22Rv1 (cell line): ENCODE results near the gene CD3D.
"Not testable (repeated sequence)": the region's sequence is repeated elsewhere in the genome, so short reads cannot be mapped to it uniquely, and the experiment has no call there.

Source experiments
- H3K27ac ChIP-seq: fragments of 450-650 bp; 2 replicates; pipeline ENCODE4 v1.5.1; 2017
- CTCF ChIP-seq: fragments of 450-650 bp; IDR thresholded peaks from 2 replicates; pipeline ENCODE4 v1.5.1; 2017; ENCODE audit warnings: mild to moderate bottlenecking
- ZFX ChIP-seq: fragments of 450-650 bp; IDR thresholded peaks from 2 replicates; pipeline ENCODE4 v1.6.1; 2017; ENCODE audit warnings: antibody characterized with exemption, borderline replicate concordance

The CD3D gene

GRCh38 chr11:118311518-118311917, 31.0 kb downstream of the CD3D start:
- TF ChIP-seq CTCF: no peak
- no peak overlapping the region for H3K27ac ChIP-seq

- TF ChIP-seq ZFX (no peak), CTCF (no peak)
Measured at GRCh38 chr11:118310781-118311485, 31.6 kb downstream of the CD3D start.

GRCh38 chr11:118310271-118310670, 32.2 kb downstream of the CD3D start:
- no peak for TF ChIP-seq ZFX
- no peak overlapping the region for H3K27ac ChIP-seq

More at GRCh38 chr11:118310781-118311485, 31.6 kb downstream of the CD3D start:
- H3K27ac ChIP-seq: no peak overlapping the region

GRCh38 chr11:118308995-118309528, 33.4 kb downstream of the CD3D start:
- H3K27ac ChIP-seq: not testable (repeated sequence)

- no peak for TF ChIP-seq ZFX
- TF ChIP-seq CTCF: no peak
- no peak overlapping the region for H3K27ac ChIP-seq
Measured at GRCh38 chr11:118306556-118306955, 35.9 kb downstream of the CD3D start.

GRCh38 chr11:118305726-118306125, 36.8 kb downstream of the CD3D start:
- H3K27ac ChIP-seq: no peak overlapping the region

GRCh38 chr11:118304568-118305248, 37.8 kb downstream of the CD3D start, which contains the start of gene CD3E:
Gene CD3E, plus strand, starts transcription at chr11:118304730. Its CDS starts 223 bp downstream, at chr11:118304953.
- no peak for TF ChIP-seq CTCF
- no peak for TF ChIP-seq ZFX
- no peak within 1 kb of the TSS for H3K27ac ChIP-seq

More at GRCh38 chr11:118305726-118306125, 36.8 kb downstream of the CD3D start:
- no peak for TF ChIP-seq CTCF
- TF ChIP-seq ZFX: no peak

- TF ChIP-seq CTCF: no peak
- TF ChIP-seq ZFX: no peak
- H3K27ac ChIP-seq: no peak overlapping the region
Measured at GRCh38 chr11:118304227-118304567, 38.3 kb downstream of the CD3D start.
